Tibial nerve (tissue), 4 donors: ENCODE measurements around the gene RASGRF1. TPM values are rescaled to one million over a fixed set of nuclear protein-coding genes. Genes with fewer than 3 reads are reported as not detected.

Experiments used
- DNase-seq, 2 donors: peaks; one replicate each; pipeline ENCODE4 v3.0.0-alpha.2; 2019; ENCODE audit warnings: low spot score in 2 of 2
- H3K27ac ChIP-seq, 4 donors: fragments of 200-600 bp; sonication (generic) in 3 of 4; one replicate each; pipeline ENCODE4 v1.5.1; 2017 to 2019; ENCODE audit warnings: mild to moderate bottlenecking in 1 of 4
- H3K27me3 ChIP-seq, 2 donors: fragments of 200-600 bp; sonication (generic) in 1 of 2; one replicate each; pipeline versions ENCODE4 v1.5.1 to v1.6.0; 2017 to 2019
- H3K36me3 ChIP-seq, 3 donors: fragments of 200-600 bp; sonication (generic); one replicate each; pipeline ENCODE4 v1.5.1; 2018 to 2019
- H3K4me1 ChIP-seq, 4 donors: fragments of 200-600 bp; sonication (generic) in 3 of 4; one replicate each; pipeline ENCODE4 v1.5.1; 2017 to 2019
- H3K4me3 ChIP-seq, 4 donors: fragments of 200-600 bp; sonication (generic) in 3 of 4; one replicate each; pipeline ENCODE4 v1.5.1; 2017 to 2019; ENCODE audit warnings: mild to moderate bottlenecking in 1 of 4, moderate library complexity in 1 of 4
- H3K9me3 ChIP-seq, 4 donors: fragments of 200-600 bp; sonication (generic) in 3 of 4; one replicate each; pipeline ENCODE4 v1.5.1; 2017 to 2019
- EP300 ChIP-seq, 2 donors: sonication (generic); formaldehyde crosslinking; IDR thresholded peaks; one replicate each; pipeline ENCODE4 v1.6.1; 2017; ENCODE audit warnings: antibody characterized with exemption in 2 of 2, mild to moderate bottlenecking in 1 of 2
- POLR2A ChIP-seq, 2 donors: fragments of 450-650 bp; IDR thresholded peaks; one replicate each; pipeline ENCODE4 v1.6.1; 2017; ENCODE audit warnings: antibody characterized with exemption in 2 of 2, mild to moderate bottlenecking in 2 of 2, moderate library complexity in 2 of 2
- WGBS, 2 donors: methylation state at CpG; one replicate each; pipeline ENCODE4 v1.1.5; 2018; 5-methylcytosine and 5-hydroxymethylcytosine counted together
- total RNA-seq, 4 donors: library from RNA; depleted of rRNA; stranded (reverse); fragments of >200 nt; gene quantifications; one replicate each; pipeline ENCODE4 v1.1.0, GENCODE V29; 2016
- TF ChIP-seq, protein P1 (sequence below), 5 experiments: fragments of 200-600 bp in 3 of 5; fragments of 450-650 bp in 2 of 5; sonication (generic) in 3 of 5; IDR thresholded peaks; one replicate each; pipeline ENCODE4 v1.5.1; 2016 to 2019; ENCODE audit warnings: antibody characterized with exemption in 5 of 5, mild to moderate bottlenecking in 3 of 5, moderate library complexity in 2 of 5

RASGRF1 gene
- total RNA-seq, 4 donors from 2014 or later, result 0.30 to 0.98 (median 0.65) TPM

DNA sequence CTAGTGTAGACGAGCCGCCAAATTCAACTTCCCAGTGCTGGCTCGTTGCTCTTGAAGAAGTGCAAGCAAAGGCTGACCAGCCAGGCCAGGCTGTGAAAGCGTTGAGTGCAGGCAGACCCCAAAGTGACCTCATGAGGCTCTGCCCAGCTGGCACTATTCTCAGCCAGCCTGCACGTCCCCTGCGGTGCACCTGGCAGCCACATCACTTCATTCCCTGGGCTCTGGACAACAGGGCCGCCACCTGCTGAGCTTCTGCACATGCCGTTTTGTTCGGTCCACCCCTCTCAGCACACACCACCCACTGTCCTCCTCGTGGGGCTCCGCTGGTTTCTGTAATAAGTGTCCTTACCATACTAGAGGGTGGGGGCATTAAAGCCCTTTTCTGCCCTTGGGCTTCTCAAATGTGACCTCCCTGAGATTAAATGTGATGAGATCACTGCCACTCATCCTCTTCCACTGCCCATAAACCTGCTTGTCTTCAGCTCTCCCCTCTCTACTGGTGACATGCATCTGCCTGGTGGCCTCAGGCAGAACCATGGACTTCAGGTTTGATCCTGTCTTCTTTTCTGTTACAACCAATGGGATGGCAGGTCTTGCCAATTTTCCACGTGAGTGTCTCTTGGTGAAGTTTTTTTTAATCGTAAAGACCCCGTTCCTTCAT, 6.1 kb downstream of the RASGRF1 start:
- WGBS, 2 donors, result 76 to 77% methylated on average over 14 of the region's 14 CpGs
- H3K9me3 ChIP-seq, result no peaks in the 10 kb centered on the region

GRCh38 chr15:79083154-79083553, 7.4 kb downstream of the RASGRF1 start:
- DNase-seq, result no peak
- peaks cover 0 to 4% (median 0%) of the 10 kb centered on the region in 4 donors for H3K4me1 ChIP-seq
- WGBS, 2 donors, result 59 to 76% methylated on average over 14 of the region's 14 CpGs

More for the DNA sequence above, 6.1 kb downstream of the RASGRF1 start:
- Histone ChIP-seq H3K36me3 (no peaks in the 10 kb centered on the region), H3K4me1 (peaks cover 0 to 4% (median 2%) of the 10 kb centered on the region in 4 donors), H3K4me3 (no peak overlapping the region), H3K27me3 (peaks cover 0 to 18% of the 10 kb centered on the region in 2 donors), H3K27ac (no peak overlapping the region)
- TF ChIP-seq, protein P1, sequence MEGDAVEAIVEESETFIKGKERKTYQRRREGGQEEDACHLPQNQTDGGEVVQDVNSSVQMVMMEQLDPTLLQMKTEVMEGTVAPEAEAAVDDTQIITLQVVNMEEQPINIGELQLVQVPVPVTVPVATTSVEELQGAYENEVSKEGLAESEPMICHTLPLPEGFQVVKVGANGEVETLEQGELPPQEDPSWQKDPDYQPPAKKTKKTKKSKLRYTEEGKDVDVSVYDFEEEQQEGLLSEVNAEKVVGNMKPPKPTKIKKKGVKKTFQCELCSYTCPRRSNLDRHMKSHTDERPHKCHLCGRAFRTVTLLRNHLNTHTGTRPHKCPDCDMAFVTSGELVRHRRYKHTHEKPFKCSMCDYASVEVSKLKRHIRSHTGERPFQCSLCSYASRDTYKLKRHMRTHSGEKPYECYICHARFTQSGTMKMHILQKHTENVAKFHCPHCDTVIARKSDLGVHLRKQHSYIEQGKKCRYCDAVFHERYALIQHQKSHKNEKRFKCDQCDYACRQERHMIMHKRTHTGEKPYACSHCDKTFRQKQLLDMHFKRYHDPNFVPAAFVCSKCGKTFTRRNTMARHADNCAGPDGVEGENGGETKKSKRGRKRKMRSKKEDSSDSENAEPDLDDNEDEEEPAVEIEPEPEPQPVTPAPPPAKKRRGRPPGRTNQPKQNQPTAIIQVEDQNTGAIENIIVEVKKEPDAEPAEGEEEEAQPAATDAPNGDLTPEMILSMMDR (IDR thresholded peaks at IDR 0.05), result no peak
- DNase-seq, result no peak

GRCh38 chr15:79082363-79083070, 8.1 kb downstream of the RASGRF1 start:
- Histone ChIP-seq H3K27me3 (peaks cover 0 to 6% of the 10 kb centered on the region in 2 donors), H3K4me3 (no peak overlapping the region), H3K4me1 (peaks cover 0 to 4% (median 0%) of the 10 kb centered on the region in 4 donors), H3K9me3 (no peaks in the 10 kb centered on the region), H3K36me3 (no peaks in the 10 kb centered on the region), H3K27ac (no peak overlapping the region)
- no peak for DNase-seq
- WGBS, 2 donors, result 76 to 83% methylated on average over 6 of the region's 6 CpGs
- no peak for TF ChIP-seq EP300 (IDR thresholded peaks at IDR 0.05)
- TF ChIP-seq, protein P1 (IDR thresholded peaks at IDR 0.05), result no peak
- no peak for TF ChIP-seq POLR2A (IDR thresholded peaks at IDR 0.05)

More at GRCh38 chr15:79083154-79083553, 7.4 kb downstream of the RASGRF1 start:
- TF ChIP-seq EP300 (IDR thresholded peaks at IDR 0.05) (no peak), POLR2A (IDR thresholded peaks at IDR 0.05) (no peak)
- TF ChIP-seq, protein P1 (IDR thresholded peaks at IDR 0.05), result no peak
- Histone ChIP-seq H3K27ac (no peak overlapping the region), H3K27me3 (peaks cover 0 to 6% of the 10 kb centered on the region in 2 donors), H3K36me3 (no peaks in the 10 kb centered on the region), H3K9me3 (no peaks in the 10 kb centered on the region), H3K4me3 (no peak overlapping the region)

DNA sequence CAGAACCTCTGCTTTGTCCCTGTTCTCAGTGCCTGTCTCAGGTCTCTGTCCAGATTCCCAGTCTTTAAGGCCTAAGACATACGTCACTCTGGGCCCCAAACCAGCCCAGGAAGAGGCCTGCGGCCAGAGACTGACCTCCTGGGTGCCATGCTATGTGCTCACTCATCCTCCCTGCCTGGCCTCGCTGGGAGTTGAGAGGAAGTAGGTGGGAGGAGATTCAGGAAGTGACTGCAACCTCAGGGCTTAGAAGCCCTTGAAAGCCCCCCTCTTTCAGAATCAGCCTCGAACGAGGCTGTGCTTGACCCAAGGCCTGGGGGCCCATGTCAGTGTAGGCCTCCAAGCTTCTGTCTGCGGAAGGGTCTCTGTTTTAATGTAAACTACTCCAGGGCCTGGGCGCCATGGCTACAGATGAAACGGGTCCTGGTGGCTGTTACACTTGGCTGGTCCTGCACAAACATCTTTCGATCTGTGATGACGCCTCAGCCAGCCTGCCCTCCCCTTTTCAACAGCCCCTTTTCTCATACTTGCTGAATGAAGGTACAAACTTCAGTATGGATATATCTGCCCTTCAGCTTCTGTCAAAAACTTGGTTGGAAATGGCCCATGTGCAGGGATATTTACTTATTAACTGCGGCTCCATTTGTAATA, 11.7 kb downstream of the RASGRF1 start:
- no peak for TF ChIP-seq POLR2A (IDR thresholded peaks at IDR 0.05)
- Histone ChIP-seq H3K27ac (no peak overlapping the region), H3K4me3 (no peak overlapping the region), H3K36me3 (no peaks in the 10 kb centered on the region), H3K9me3 (no peaks in the 10 kb centered on the region), H3K4me1 (peaks cover 0 to 4% (median 0%) of the 10 kb centered on the region in 4 donors), H3K27me3 (no peaks in the 10 kb centered on the region)
- no peak for DNase-seq
- 86 to 87% methylated on average over 11 of the region's 11 CpGs for WGBS, 2 donors

GRCh38 chr15:79078003-79078402, 12.6 kb downstream of the RASGRF1 start:
- TF ChIP-seq EP300 (IDR thresholded peaks at IDR 0.05) (no peak), POLR2A (IDR thresholded peaks at IDR 0.05) (no peak)
- TF ChIP-seq, protein P1 (IDR thresholded peaks at IDR 0.05), result no peak
- WGBS, 2 donors, result 87 to 93% methylated on average over 5 of the region's 5 CpGs

More at GRCh38 chr15:79078003-79078402, 12.6 kb downstream of the RASGRF1 start:
- H3K36me3 ChIP-seq, result no peaks in the 10 kb centered on the region
- no peaks in the 10 kb centered on the region for H3K27me3 ChIP-seq
- H3K4me1 ChIP-seq, result peaks cover 0 to 4% (median 0%) of the 10 kb centered on the region in 4 donors
- no peak overlapping the region for H3K4me3 ChIP-seq
- no peak overlapping the region for H3K27ac ChIP-seq
- H3K9me3 ChIP-seq, result no peaks in the 10 kb centered on the region
- no peak for DNase-seq
